ENCODE measurements around the gene LYAR.
"Not testable (repeated sequence)": the region's sequence is repeated elsewhere in the genome, so short reads cannot be mapped to it uniquely, and the experiment has no call there.

LYAR gene

DNA sequence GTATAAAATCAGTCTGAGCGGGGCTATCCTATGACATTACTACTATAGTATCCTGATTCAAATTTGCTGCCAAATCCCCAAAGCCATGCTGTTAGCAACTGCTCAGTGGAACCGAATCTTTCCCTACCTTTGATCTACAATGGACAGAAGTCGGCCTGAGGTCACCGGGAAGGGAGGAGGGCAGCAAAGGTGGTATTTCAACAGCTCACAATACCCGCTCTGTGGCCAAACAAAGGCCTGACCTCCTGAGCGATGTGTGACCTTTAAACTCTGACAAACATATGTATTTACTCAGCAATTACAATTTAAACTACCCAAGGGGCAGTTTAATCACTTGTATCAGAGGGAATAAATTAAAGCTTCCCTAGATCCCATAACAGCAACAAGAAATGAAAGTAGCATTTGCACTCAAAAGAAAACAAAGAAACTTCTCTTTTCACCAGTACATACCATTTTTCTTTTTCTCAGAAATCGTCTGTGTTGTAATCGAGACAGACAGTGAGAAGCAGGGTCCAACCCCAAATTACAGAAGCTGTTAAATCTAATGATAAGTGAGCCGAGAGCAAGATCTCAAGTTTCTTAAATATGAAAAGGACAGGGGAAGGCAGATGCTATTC, 30.4 kb downstream of the LYAR start:
- DNase-seq = peak; percentile 27

DNA sequence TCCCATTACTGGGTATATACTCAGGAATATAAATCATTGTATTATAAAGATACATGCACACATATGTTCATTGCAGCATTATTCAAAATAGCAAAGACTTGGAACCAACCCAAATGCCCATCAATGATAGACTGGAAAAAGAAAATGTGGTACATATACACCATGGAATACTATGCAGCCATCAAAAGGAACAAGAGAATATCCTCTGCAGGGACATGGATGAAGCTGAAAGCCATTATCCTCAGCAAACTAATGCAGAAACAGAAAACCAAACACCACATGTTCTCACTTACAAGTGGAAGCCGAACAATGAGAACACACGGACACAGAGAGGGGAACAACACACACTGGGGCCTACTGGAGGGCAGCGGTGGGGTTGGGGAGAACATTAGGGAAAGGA, 32.2 kb downstream of the LYAR start:
- DNase-seq = not testable (repeated sequence)

DNA sequence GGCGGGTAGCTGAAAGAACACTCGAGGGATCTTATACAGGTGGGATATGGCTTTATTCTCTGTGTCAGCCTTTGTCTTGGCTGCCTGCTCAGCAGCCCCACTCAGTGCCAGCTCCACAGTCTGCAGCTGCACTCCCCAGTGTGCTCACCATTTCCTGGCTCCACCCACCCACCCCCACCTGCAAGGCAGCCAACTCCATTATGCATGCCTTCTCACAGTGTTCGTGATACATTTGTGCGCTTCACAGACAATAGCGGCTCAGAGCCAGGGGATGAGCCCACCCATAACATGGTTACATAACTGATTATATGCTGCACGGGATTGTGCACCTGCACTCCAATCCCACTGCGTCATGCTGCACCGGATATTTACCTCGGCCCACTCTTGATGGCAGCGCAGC, 33.2 kb downstream of the LYAR start:
- no peak for DNase-seq

DNA sequence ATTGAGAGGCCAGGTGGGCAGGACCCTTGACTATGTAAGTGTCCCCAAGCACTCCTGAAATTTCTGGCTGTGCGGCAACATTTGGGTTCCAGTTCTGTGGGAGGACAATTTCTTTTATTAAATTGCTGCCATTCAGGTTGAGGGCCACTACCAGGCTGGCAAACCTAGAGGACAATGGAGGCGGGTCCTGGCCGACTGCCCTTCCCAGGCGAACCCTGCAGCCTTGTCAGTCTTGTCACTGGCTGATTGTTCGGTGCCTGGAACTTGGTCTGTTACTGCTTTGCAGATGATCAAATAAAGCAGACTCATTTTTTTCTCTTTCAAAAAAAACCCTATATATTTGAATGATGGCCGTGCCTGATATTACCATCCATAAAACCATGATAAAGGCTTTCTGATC, 35.3 kb downstream of the LYAR start:
- DNase-seq = no peak

DNA sequence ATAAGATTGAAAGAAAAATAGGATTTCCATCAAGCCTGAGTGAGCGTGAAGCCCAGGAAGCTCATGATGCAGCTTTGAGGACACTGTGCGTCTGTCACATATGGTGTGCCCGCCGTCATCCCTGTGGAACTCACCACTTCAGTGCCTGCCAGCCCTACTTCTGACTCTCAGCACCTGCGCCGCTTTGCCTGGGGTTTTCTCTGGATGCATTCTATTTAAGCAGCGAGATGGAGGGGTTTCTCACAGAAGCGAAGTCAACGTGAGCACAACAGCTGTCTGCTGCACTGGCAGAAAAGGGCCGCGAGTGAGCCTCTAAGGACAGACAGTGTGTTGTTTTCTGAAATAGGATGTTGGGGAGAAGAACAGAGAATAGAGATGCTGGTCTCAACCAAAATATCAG, 35.8 kb downstream of the LYAR start:
- DNase-seq = no peak

DNA sequence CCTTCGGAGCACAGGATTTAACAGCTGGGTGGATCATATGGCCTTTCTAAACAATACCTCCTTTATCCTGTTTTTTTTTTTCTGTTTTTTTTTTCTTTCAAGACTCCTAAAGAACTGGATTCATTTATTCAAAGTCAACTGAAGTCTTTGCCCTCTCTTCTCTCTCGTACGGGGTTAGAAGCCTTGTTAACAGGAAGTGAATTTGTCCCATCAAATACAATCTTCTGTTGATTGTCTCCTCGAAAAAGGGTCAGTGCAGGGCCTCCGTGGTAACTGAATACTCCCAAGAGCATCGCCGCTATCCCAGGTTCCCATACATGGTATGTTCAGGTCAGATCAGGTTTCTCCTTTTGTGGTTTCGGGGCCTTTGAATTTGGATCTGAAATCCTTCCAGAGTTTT, 40.1 kb downstream of the LYAR start:
- DNase-seq = no peak

DNA sequence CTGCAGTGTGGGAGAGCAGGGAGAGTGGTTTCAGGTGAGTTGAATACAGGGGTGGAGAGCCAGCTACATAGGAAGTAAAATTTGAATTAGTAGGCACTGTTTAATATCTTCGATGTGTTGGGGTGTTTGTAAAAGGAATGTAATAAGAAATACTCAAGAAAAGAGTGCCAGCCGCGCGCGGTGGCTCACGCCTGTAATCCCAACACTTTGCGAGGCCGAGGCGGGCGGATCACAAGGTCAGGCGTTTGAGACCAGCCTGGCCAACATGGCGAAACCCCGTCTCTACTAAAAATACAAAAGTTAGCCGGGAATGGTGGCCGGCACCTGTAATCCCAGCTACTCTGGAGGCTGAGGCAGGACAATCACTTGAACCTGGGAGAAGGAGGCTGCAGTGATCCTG, 40.6 kb downstream of the LYAR start:
- DNase-seq = not testable (repeated sequence)

DNA sequence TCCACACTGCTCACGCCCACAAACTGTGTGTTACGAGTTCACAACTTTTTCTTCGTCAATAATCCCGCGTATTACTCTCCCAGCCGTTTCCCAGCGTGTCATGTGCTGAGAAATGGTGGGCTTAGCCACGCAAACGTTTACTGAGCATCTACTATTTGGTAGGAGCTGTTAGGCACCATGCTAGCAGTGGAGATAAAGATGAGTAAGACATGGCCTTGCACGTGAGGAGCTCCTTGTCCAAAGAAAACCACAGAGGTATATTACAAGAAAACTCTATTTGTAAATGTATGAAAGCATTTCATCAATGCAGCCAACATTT, 41.1 kb downstream of the LYAR start:
- DNase-seq = peak; percentile 52

DNA sequence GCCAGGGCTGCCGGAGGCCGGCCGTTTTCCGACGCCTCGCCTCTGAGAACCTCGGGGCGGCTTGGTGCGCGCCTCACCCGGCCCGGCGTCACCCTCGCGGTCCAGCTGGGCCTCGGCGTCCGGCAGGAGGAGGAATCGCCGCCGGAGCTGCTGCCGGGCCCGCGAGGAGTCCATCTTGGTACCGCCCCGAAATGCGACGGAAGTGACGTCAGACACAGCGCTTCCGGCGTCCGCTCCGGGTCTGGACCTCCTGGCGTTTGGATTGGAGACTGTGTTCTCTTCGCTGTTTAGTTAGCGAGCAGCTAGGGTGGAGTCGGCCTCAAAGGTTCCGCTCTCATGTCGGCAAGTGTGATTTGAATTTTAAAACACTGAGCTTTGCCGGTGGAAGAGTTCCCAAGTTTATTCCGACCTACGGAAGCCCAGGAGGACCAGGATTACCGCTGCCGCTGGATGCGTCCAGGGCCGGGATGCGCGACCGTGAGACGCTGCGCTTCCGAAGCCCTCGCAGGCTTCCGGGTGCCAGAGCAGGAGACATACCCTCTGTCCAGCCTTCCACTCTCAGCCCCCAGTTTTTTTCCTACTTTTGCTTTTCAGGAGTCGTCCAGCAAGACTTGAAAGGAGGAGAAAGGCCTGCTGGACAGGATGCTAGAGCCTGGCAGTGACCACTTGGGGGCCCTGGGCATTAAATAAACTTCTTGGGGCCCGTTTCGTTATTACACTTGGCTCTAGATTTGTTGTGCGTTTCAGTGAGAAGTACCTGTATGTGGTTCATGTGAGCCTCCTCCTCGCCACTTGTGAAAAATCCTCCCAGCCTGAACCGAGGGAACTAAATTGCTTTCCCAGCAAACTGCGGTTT, 41.7 kb downstream of the LYAR start, which contains the start of gene TMEM128:
TMEM128 (minus strand) TSS at position 195 of the 856 bp plus-strand sequence; CDS start at position 174, 21 bp downstream.
- DNase-seq = peak; percentile 97

DNA sequence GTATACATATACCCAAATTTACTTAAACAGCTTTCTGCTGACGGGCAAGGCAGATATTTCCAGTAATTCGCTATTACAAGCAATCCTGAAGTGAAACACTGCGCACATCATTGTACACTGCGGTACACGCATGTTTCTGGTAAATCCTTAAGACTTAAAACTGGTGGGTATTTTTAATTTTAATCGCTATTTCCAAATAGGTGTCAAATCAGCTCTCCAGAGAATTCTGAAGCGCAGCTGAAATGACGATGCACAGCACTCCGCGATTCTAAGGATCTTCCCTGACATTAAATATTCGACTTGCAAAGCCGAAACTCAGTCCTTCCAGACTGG, 42.3 kb downstream of the LYAR start:
- DNase-seq = no peak

DNA sequence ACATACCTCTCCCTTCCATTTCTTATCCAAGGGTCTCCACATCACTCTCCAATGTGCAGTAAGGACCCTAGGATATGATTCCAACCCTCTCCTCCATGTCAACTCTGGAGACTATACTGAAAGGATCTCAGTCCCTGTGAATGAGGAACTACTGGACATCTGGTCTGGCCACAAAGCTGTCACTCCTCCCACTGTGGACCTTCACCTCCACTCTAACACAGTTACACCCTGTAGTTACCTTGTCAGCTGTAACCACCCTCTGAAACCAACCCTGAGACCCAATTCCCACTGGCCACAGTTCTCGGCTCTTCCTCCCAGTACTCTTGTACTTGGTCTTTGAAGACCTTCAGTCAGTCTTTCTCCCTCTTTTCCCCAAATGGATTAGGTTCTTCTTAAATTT, 44.8 kb downstream of the LYAR start:
- DNase-seq = no peak

DNA sequence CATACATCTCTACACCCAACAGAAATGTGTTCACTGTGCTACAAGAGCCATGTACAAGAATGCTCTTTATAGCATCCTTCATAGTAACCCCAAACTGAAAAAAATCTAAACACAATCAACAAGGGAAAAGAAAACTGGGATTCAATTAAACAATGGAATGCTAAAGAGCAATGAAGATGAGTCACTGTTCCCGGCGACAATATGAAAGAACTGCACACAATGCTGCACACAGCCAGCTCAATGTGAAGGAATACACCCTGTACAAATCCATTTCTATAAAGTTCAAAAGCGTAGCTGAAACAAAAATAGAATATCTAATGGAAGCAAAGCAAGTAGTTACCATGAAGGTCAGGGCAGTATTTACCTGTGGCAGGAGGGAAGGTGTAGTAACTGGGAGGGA, 50.4 kb downstream of the LYAR start:
- DNase-seq = not testable (repeated sequence)

DNA sequence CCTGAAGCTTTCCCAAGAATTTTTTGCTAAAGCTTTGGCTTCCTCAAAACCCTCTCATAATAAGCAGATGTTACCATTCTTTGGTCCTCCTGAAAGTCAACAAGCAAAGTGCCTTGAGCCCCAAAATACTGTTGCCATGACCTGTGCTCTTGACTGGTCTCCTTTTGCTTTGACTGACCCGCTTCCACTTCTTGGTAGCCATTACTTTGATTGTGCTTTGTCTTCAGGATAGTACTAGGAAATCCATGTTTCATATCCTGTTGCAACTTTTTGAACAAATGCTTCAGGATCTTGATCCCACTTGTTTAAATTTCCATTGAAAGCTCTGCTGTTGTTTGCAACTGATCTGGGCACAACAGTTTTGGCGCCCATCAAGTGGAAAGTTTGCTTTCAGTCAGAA, 56.3 kb downstream of the LYAR start:
- no peak for DNase-seq

DNA sequence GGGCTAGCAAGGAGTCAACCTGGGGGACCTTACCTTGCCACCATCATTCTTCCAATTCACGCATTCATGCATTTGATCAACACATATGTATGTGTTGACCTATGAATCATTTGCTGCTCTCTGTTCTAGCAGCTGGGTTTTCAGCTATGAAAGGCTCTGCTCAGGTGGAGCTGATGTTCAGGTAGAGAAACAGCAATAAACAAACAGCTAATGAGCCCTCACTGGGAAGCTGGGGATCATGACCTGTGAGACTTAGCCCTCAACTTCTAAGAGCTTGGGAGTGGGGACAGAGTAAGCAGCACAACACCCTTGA, 61.6 kb downstream of the LYAR start:
- DNase-seq = no peak

DNA sequence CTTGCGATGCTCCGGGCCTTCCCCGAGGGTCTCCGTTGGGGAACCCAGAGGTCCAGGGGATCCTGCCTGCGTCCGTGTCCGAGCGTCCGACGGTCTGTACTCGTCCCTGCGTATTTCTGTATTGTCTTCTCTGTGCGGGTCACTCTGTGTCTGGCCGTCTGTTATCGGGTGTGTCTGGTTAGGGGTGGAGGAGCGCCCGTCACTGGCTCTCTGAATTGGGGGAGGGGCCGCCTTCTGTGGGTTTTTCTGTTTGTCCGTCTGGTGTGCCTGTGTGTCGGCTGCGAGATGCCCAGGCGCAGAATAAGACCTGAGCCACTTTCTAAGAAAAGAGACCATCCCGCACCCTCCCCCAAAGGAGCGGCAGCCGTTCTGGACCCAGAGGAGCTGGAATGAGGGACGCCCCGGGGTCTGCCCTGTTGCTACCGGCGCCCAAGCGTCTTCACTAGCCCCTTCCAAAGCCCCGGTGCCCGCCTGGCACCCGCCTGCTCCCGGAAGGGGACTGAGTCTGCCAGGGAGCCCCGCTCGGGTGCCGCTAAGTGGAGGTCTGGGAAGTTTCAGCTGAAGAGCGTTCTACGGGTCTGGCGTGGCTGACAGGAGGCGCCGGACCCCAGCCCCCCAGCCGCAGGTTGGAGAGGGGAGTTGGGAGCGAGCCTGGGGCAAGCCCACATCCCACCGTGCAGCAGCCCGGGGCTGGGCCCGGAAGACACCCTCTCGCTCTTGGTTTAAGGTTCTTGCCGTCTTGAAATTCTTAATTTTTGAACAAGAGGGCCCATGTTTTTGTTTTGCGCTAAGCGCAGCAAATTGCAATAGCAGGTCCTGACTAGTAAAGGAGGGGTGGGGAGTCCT, 62.2 kb downstream of the LYAR start:
- DNase-seq = no peak

DNA sequence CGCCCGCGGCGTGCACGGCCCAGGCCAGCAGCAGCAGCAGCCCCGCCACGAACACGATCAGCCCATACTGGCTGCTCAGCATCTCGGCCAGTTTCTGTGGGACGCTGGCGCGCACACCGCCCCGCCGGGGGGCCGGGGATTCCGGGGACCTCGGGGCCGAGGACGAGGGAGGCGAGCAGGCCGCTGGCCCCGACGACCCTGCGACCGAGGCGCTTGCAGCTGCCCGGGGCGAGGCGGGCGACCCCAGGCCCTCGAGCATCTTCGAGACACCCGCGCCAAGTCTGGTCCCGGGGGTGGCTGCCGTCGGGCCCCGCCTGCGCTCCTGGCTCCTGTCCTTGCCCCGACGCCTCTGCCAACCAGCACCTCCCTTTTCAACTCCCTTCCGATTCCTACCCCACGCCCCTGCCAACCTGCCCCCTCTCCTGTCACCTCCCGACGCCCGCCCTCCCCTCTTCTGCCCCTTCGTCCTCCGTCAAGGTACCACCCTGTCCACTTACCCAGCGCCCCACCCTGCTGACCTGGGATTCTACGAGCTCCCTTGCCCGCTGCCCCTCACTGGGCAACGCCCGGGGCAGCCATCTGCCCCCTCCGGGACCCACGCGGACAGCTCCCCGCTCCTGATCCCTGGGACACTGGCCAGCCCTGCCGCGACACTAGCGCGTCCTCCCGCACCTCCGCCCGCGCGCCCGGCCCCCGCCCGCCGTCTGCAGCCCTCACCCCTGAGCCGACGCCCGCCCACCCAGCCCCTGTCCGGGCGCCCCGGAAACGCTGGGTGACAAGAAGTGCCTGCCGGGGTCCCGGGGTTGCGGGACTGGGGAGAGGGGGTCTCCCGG, 63.1 kb downstream of the LYAR start, which contains the start of gene OTOP1:
OTOP1 (minus strand) TSS at position 324 of the 833 bp plus-strand sequence; CDS start at position 259, 65 bp downstream.
- no peak for DNase-seq

DNA sequence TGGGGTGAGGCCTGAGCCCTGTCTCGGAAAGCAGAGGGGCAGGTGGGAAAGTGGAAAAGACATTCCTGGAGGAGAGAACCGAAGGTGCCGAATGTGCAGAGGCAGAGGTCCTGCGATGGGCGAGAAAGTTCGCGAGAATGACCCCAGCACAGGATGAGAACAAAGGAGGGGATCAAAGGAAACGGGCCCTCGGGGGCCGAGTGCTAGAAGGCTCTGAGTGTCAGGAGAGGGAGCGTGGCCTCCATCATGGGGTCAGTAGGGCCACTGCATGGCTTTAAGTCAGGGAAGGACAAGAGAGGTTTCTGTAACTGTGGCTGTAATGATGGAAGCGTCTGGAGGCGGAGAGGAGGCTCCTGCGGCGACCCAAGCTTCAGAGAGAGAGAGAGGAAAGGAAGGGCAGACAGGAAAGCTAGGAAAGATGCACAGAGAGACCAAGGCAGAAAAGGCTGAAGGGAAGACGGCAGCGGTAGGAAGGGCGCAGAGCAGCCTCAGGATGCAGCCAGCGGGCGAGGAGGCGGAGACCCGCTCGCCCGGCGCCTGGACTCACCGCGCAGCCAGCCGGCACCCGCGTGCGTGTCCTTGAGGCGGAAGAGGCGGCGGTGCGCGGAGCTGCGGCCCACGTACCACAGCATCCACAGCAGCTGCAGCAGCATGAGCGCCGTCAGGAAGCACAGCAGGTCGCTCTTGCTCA, 63.9 kb downstream of the LYAR start:
- no peak for DNase-seq
